HG03280 (cell line): ENCODE data around the gene TSPAN15.

Source experiments
- ATAC-seq: cut with Tn5 transposase; IDR thresholded peaks from one replicate; pipeline ENCODE4 v1.9.1; 2021; ENCODE audit warnings: mild to moderate bottlenecking, moderate library complexity; ENCODE audit not compliant: unreplicated experiment

TSPAN15 gene

GRCh38 chr10:69416695-69417094, 34.6 kb upstream of the TSPAN15 start, which contains the start of gene TACR2:
Gene TACR2 (minus strand): TSS chr10:69416918. CDS start chr10:69416323, 595 bp downstream.
- ATAC-seq, result no peak

- no peak for ATAC-seq
Measured at GRCh38 chr10:69417542-69417941, 33.7 kb upstream of the TSPAN15 start.

DNA sequence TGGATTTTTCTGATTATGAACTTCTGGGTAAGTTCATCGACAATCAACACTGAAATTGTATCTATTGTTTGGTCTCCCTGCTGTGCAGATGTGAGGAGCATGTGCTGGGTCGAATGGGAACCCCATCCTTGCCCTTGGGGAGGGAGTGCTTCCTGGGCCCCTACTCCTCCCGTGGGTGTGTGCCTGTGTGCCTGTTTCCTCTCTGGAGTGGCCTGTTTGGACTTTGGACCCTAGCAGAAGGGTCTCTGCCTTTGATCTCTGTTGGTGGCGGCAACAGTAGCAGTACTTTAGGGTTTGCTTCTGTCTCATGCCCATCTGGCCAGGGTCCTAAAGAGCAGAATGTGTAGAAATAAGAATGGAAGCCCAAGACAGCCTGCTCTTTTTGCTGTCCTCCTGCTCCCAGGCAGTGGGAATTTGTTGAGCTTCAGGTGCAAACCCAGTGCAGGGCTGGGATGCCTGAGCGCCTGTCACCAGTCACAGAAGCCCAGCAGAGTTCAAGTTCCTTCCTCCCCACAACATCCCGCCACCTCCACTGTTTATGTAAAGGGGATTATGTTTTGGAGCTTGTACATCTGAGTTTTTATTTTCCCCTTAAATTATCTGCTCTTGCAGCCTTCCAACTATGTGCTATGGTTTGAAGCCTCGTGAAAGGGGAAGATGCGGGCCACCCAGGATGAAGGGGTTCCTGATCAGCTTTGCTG, 33.1 kb upstream of the TSPAN15 start:
- ATAC-seq, result no peak

DNA sequence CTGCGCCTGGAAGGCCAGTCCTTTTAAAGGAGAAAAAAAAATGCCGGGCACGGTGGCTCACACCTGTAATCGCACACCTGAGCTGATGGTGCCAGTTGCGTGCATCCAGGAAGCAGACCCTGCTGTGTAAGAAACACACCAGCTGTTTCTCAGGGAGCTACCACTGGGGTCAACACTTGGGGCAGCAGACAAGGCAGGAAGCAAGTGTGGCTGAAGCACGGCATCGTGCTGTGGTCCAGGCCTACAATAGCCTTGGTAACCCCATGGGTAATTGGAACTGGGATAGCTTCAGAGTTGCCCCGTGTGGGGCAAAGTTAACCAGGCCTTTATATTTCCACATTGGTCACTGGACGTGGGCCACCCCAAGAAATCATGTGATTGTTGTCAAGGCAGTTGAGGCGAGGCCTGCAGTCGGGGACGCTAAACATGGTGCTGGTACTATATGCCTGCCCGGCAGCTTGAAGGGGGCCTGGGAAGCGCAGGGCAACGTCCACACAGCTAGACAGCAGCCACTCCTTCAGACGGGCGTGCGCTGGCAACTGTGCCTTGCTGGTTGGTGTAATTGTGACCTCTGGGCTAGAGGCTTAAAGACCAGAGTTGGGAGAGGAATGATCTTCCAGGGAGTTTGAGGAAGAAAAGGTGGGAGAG, 32.0 kb upstream of the TSPAN15 start:
- no peak for ATAC-seq

DNA sequence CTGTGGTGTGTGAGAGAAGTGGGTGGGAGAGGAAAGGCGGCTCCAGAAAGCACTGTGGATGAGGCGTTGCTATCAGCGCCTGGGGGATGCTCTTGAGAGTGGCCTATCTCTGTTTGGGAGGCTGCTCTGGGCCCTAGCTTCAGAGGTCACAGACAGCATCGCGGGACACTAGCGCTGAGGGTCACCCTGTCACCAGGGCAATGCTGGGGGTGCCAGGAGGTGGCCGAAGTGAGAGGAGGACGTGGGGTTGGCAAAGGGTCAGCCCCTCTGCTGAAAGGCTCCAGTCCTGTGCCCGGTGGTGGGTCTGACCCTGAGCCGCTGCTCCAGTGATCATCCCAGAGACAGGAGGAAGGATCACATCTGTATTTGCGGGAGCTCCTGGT, 31.5 kb upstream of the TSPAN15 start:
- no peak for ATAC-seq

- no peak for ATAC-seq
Measured at GRCh38 chr10:69421611-69422308, 29.5 kb upstream of the TSPAN15 start.

DNA sequence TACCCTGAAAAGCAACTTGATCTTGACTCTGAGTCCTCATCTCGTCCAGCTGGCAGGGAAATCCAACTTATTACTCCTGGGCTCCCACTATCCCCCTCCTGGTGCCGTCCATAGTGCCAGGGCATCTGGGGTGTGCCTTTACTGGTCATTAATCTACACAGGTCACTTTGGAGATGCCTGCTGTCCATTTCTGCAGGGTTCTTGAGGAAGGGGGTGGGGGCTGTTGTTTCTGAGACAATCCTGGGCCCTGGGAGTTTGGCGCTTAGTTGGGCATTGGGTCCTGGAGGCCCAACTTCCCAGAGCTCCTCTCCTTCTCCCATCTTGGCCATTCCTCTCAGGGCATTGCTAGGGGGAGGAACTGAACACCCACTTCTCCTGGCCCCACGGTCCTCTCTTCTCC, 28.6 kb upstream of the TSPAN15 start:
- ATAC-seq, result no peak

DNA sequence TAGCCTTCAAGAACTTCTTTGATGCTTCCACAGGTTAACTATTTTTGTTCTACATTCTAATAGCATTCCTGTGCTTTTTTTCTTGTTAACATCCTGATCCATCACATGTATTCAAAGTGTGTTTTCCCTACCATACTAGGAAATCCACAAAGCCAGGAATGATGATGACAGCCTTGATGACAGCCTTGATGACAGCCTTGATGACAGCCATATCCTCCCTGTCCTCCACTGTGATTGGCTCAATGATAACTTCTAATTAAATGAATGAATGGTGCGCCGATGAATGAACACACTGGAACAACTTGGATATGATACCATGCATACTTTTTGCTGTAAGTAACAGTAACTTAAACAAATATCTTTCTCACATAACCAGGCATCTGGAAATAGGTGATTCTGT, 26.2 kb upstream of the TSPAN15 start:
- no peak for ATAC-seq

DNA sequence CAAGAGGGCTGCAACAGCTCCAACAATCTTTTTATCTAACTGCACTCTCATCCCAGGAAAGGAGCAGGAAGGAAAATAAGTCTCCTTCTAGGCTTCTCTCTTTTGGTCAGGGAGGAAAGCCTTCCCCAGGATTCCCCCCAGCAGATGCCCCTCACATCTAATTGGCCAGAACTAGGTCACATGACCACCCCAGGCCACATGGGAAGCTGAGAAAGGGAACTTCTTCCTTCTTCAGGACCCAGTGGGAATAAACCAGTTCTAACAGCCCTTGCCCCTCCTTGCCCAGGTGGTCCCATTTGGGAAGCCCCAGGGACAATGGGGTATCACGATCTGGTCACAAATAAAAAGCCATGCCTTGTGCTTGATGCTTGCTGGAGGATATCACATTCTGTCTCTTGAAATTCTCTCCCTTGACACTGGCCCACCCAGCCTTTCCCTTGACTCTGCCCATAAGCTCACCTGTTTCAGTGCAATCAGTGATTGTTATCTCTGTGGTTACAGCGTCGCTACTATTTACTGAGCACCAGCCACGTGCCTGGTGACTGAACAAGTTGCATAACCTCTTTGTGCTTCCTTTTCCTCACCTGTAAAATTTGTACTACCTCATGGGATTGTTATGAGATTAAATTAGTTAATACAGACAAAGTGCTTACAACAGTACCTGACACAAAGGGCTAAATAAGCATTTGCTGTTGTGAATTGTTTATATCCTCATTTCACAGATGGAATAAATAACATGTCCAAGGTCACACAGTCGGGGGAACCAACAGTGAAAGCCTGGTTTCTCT, 25.6 kb upstream of the TSPAN15 start:
- no peak for ATAC-seq

GRCh38 chr10:69426376-69426727, 24.9 kb upstream of the TSPAN15 start:
- no peak for ATAC-seq

GRCh38 chr10:69428165-69428564, 23.1 kb upstream of the TSPAN15 start:
- ATAC-seq, result no peak

DNA sequence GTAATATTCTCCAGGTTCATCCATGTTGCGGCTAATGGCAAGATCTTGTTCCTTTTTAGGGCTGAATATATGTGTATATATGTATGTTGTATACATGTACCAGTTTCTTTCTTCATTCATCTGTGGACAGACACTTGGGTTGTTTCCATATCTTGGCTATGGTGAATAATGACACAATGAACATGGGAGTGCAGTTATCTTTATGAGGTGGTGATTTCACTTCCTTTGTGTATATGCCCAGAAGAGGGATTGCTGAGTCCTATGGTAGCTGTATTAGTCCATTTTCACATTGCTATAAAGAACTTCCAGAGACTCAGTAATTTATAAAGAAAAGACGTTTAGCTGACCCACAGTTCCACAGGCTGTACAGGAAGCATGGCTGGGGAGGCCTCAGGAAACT, 17.1 kb upstream of the TSPAN15 start:
- no peak for ATAC-seq

DNA sequence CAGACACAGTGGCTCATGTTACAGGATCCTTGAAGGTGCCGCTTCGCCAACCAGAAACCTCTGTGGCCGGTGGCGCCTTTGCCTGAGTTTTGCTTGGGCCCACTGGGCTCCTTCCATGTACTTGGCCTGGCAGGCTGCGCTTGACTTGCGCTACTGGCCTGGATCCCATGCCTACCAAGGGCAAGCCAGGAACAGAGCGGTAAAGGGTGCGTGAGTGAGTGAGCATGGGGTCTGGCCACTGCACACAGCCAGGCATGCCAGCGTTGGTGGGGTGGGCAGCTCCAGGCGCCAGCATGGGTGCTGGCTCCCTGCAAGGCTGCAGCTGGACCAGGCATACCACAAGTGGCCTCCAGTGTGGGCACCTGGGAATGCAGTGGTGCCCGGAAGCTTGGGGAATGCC, 16.3 kb upstream of the TSPAN15 start:
- ATAC-seq, result no peak

DNA sequence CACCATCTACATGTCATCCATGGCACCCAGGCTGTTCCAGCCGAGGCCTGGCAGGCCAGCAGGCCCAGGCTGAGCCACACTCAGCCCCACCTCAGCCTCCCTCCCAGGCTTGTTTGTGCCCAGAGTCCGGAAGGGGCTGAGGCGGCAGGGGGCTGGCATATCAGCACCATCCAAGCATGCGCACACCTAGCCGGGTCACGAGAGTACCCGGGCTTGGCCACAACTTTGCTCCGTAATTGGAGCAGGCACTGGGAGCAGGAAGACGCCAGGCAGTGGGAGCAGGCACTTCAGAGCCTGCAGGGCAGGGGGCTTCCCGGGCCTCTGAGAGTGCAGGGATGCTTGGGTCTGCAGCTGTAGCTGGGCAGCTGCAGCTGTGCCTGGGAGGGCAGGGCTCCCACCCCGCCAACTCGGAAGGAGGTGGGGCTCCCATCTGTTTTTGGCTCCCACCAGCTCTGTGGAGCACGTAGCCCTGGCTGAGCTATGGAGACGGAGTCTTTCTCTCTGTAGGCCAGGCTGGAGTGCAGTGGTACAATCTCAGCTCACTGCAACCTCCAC, 15.2 kb upstream of the TSPAN15 start:
- ATAC-seq, result no peak

GRCh38 chr10:69437321-69438259, 13.7 kb upstream of the TSPAN15 start:
- no peak for ATAC-seq

GRCh38 chr10:69438536-69439349, 12.5 kb upstream of the TSPAN15 start:
- no peak for ATAC-seq

DNA sequence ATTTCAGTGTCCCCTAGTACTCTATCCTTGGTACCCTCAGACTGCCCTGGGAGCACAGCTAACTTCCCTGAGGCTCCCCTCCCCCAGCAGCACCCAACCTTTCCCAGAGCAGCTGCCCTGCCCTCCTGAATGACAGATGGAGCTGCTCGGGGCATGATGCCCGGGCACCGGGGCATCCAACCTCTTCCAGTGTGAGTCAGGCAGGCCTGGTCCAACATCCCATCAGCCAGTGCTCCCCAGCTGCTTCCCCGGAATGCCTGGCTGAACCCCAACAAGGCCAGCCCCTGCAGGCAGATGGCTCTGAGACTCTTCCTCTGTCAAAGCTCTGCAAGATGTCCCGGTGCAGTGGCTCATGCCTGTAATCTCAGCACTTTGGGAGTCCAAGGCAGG, 11.9 kb upstream of the TSPAN15 start:
- no peak for ATAC-seq

DNA sequence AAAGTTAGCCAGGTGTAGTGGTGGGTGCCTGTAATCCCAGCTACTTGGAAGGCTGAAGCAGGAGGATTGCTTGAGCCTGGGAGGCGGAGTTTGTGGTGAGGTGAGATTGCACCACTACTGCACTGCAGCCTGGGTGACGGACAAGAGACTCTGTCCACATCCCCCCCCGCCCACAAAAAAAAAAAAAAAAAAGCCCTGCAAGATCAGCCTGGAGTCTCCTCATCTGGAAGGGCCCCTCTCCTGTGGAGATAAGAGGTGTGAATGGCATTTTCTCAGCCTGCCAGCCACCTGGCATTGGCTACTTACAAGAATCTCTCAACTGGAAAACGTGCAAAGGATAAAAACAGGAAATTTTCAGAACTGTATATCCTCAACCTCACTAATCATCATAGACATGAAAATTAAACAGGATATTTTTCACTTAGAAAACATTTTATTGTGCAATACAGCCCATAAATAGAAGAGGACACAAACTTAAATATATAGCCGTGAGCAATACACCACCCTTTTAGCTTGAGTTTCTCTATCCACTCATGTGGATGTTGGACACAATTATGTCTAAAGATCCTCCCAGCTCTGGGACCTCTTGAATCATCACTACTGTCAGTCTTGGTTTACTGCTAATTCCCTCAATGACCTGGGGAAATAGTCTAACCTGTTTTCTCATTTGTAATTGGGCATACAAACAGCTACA, 11.3 kb upstream of the TSPAN15 start:
- ATAC-seq, result no peak

DNA sequence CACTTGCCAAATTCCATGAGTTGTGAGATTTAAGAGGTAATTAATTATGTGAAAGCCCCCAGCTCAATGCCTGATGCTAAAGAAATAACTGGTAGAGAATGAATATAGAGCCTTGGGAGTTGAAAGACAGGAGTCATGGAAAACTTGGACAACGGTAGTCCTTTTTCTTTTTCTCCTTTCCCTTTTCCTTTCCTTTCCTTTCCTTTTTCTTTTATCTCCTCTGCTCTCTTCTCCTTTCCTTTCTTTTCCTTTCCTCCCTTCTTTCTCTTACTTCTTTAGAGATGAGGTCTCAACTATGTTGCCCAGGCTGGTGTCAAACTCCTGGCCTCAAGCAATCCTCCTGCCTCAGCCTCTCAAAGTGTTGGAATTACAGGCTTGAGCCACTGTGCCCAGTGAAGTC, 7.9 kb upstream of the TSPAN15 start:
- ATAC-seq, result no peak
